RWPE1 (cell line): ENCODE data around the gene CCDC61.

Experiments used
- CTCF ChIA-PET: fragments of 350-600 bp; sonication (Branson Sonifier 250); formaldehyde crosslinking; extraction: SDS; loops from one replicate; lab custom pipeline; 2021; lab: Yijun Ruan, JAX
- POLR2A ChIA-PET: fragments of 400-600 bp; formaldehyde crosslinking; extraction: SDS; loops from one replicate; lab custom pipeline; 2020; ENCODE audit warnings: antibody characterized with exemption; ENCODE audit not compliant: low non-redundant PET; lab: Yijun Ruan, JAX
- DNase-seq: peaks from one replicate; pipeline ENCODE4 v3.0.0; 2012; ENCODE audit warnings: low spot score
- H3K27ac ChIP-seq: fragments of 450-650 bp; 2 replicates; pipeline ENCODE4 v1.5.1; 2017
- CTCF ChIP-seq: fragments of 450-650 bp; conservative IDR thresholded peaks from 2 replicates; pipeline ENCODE4 v1.5.1; 2017; ENCODE audit warnings: low read depth, mild to moderate bottlenecking

CCDC61 gene

GRCh38 chr19:46018729-46019251 lies 23.5 kb downstream of the CCDC61 start:
- CTCF ChIA-PET, result interaction anchor here (0.6 to 2.8 kb wide), 4 partner anchors 10 to 699 kb away, joined by 3 to 13 read pairs (median 4); no protein-coding TSS in a partner anchor
- TF ChIP-seq CTCF, result no peak
- POLR2A ChIA-PET, result no interaction called here

GRCh38 chr19:46019270-46019669 lies 24.0 kb downstream of the CCDC61 start:
- POLR2A ChIA-PET, result no interaction called here
- TF ChIP-seq CTCF, result no peak
- no peak for DNase-seq
- CTCF ChIA-PET, result interaction anchor here (0.6 to 2.8 kb wide), 5 partner anchors 9 to 699 kb away, joined by 3 to 13 read pairs (median 5); no protein-coding TSS in a partner anchor
- H3K27ac ChIP-seq, result no peak overlapping the region

More at GRCh38 chr19:46018729-46019251, 23.5 kb downstream of the CCDC61 start:
- no peak overlapping the region for H3K27ac ChIP-seq
- no peak for DNase-seq

- POLR2A ChIA-PET, result no interaction called here
- TF ChIP-seq CTCF, result no peak
- CTCF ChIA-PET, result interaction anchor here (0.6 to 2.8 kb wide), 4 partner anchors 8 to 509 kb away, joined by 3 to 13 read pairs (median 6); no protein-coding TSS in a partner anchor
- H3K27ac ChIP-seq, result peak overlapping the region; percentile 67
- DNase-seq, result no peak
Observed at GRCh38 chr19:46020819-46021125, 25.5 kb downstream of the CCDC61 start.

- CTCF ChIA-PET, result interaction anchor here (2.2 kb wide), 1 partner anchor 12 kb away, joined by 8 read pairs; no protein-coding TSS in a partner anchor
- peak; percentile 30; the same call in 1 of the 2 replicates for TF ChIP-seq CTCF
- DNase-seq, result no peak
- H3K27ac ChIP-seq, result peak overlapping the region; percentile 67
- POLR2A ChIA-PET, result no interaction called here
Observed at GRCh38 chr19:46021531-46022041, 26.3 kb downstream of the CCDC61 start.

- DNase-seq, result no peak
- no peak for TF ChIP-seq CTCF
- CTCF ChIA-PET, result interaction anchor here (0.6 kb wide), 1 partner anchor 91 kb away, joined by 4 read pairs; no protein-coding TSS in a partner anchor
- POLR2A ChIA-PET, result no interaction called here
- peak overlapping the region; percentile 67 for H3K27ac ChIP-seq
Observed at GRCh38 chr19:46022061-46022430, 26.8 kb downstream of the CCDC61 start.

GRCh38 chr19:46022431-46023310 lies 27.4 kb downstream of the CCDC61 start, which contains the start of gene PGLYRP1:
PGLYRP1 (minus strand) TSS chr19:46023053; CDS start chr19:46023021, 32 bp downstream.
- no peak for DNase-seq
- POLR2A ChIA-PET, result no interaction called here
- TF ChIP-seq CTCF, result no peak
- peak within 1 kb of the TSS; percentile 67 for H3K27ac ChIP-seq
- CTCF ChIA-PET, result interaction anchor here (0.6 to 4.1 kb wide), 6 partner anchors 54 to 271 kb away, joined by 3 to 20 read pairs (median 4); no protein-coding TSS in a partner anchor
